Limb (tissue), 2 donors: ENCODE results near the gene TRIM25.
"Not testable (repeated sequence)": the region's sequence is repeated elsewhere in the genome, so short reads cannot be mapped to it uniquely, and the experiment has no call there.

Experiments
- DNase-seq, 2 donors: peaks; one replicate each; pipeline ENCODE4 v3.0.0-alpha.2; 2016; ENCODE audit errors: extremely low spot score in 2 of 2

Gene TRIM25, protein sequence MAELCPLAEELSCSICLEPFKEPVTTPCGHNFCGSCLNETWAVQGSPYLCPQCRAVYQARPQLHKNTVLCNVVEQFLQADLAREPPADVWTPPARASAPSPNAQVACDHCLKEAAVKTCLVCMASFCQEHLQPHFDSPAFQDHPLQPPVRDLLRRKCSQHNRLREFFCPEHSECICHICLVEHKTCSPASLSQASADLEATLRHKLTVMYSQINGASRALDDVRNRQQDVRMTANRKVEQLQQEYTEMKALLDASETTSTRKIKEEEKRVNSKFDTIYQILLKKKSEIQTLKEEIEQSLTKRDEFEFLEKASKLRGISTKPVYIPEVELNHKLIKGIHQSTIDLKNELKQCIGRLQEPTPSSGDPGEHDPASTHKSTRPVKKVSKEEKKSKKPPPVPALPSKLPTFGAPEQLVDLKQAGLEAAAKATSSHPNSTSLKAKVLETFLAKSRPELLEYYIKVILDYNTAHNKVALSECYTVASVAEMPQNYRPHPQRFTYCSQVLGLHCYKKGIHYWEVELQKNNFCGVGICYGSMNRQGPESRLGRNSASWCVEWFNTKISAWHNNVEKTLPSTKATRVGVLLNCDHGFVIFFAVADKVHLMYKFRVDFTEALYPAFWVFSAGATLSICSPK

DNA sequence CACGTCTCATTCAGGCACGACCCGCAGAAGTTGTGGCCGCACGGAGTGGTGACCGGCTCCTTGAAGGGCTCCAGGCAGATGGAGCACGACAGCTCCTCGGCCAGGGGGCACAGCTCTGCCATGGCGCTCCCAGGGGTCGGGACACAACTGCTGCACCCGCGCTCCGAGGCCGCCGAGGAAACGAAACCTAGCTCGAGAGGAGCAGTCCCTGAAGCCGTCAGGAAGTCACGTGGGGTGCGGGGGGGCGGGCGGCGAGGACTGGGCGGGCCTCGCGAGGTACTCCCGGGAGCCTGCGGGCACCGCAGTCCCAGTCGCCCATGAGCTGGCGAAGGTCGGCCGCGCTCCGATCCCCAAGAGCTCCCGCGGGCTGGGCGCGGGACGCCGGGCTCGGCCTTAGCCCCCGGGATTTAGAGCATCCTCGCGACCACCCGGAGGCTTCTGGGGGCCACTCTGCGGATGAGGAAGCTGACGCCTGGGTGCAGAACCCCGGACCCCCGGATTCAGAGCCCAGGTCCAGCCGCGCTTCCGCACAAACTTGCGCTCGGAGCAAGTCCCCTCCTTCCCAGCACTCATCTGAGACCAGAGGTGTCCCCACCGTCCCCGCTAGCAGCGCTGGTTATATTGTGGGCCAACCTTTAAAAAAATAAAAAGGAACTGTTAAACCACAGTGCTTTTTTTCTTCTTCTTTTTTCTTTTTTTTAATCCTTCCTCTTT, at the start of gene TRIM25:
TSS of gene TRIM25 (minus strand) at position 183 of the 714 bp plus-strand sequence. CDS start at position 122, 61 bp downstream.
- DNase-seq: peak; percentile 51 to 88

DNA sequence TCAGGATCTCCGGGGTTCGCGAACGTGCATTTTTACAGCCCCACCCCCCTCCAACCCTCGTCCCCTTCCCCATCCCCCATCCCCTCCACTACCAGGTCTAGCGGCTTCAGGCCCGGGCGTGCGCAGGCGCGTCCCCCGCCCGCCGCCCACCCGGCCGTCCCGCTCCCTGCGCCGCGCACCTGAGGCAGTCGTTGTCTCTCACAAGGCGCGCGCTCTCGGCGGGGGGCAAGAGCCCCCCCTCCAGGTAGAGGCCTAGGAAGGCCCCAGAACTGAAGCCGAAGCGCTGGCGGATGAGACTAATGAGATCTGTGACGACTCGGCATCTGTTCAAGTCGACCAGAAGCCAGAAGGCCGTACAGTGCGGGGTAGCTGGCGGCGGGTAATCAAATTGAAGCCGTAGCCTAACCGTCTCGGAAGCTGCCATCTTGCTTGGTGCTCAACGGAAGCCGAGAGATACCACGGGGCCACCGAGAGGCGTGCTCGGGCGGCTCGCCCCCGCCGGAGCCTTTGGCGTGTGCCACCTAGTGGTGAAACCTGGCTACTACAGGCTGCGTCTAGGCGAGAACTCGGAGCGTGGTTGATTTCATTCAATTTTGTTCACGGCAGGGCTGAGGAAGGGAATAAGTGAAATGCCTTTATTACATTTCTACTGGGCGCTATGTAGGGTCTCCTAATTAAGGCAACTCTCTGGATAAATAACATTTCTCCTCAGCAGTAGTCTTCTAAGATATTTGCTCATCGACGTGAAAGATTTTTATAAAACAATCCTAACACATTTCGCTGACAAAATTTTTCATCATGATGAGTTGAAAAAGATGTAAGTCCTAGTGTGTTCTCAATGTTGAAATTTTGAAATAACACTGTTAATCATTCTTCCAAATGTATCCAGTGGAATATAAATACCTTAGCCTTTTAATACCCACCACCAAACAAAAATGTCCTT, 47.0 kb upstream of the TRIM25 start, which contains the start of gene COIL:
TSS of gene COIL (minus strand) at position 455 of the 943 bp plus-strand sequence. CDS start at position 424, 31 bp downstream.
- DNase-seq: peak; percentile 91 to 95

DNA sequence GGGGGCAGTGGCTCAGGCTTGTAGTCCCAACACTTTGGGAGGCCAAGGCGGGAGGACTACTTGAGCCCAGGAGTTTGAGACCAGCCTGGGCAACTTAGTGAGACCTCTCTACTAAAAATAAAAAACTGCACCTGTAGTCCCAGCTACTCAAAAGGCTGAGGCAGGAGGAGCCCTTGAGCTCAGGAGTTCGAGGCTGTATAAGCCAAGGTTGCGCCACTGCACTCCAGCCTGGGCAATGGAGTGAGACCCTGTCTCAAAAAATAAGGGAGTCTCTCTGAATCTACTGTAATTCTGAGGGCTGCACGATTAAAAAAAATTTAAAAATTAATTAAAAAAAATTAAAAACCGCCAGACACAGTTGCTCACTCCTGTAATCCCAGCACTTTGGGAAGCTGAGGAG, 43.1 kb upstream of the TRIM25 start:
- DNase-seq: no peak

DNA sequence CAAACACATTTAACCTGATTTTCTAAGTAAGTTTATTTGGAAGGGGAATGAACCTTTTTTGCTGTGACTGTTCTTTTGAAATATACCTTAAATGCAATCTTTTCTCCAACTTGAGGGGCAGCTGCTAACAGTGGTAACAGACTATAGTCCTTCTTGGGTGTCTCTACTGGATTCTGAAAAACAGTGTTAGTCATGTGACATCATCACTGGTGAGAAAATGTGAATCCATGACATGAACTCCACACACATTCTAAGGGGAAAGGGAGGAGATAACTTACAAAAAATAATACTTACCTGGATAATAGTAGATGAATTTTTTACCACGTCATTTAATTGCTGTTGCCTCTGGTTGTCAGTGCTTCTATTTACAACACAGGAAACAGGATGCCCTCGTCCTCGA, 35.7 kb upstream of the TRIM25 start:
- DNase-seq: no peak

DNA sequence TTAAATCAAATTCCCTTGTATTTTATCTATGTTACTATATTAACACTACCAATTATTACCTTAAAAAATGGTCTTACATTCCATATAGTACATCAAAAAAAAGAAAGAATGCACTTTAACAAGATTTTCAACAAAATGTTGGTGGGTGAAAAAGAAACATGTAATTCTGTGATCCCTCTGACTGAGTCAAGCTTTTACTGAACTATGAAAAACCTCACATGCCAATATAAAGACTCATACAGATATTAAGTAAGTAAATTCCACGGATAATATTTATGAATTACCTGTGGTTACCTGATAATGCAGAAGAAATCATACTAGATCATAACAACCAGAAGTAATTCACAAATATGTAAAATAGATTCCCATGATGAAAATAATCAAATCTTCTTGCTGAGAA, 34.6 kb upstream of the TRIM25 start:
- DNase-seq: no peak

DNA sequence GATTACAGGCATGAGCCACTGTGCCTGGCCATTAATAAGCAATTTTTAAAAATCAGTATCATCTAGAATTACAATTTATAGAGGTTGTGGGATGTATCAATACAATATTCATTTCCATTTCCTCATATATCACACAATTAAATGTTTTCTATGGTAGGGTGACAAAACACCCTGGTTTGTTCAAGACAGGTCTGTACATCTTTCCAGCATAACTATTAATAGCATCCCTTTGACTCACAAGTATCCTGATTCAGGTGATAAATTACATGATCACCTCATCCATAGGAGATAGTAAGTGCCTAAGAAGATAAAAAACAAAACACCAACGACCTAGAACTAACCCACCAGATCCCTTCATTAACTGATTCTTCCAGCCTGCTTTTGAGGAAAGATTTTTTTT, 33.9 kb upstream of the TRIM25 start:
- DNase-seq: no peak

DNA sequence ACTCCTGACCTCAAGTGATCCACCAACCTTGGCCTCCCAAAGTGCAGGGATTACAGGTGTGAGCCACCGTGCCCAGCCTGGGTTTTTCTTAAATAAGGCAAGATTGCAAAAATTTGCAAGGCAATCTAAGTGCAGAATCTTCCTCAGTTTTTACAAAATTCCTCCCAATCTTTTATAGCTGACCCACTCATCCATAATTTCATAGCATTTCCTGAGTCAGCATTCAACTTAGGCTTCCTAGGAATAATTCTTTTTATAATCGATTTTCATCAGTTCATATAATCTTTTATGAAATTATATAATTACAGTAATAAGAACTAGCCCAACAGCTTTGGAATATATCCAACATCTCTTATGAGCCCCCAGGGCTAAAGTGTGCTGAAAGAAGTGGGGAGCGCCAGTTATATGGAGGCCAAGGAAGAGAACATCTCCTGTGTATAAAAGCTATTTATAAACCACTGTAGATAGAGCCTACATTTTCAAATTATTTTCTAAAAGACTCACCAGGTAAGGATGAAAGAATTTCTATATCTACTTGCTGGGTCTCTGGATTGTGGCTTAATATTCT, 32.2 kb upstream of the TRIM25 start:
- DNase-seq: no peak

DNA sequence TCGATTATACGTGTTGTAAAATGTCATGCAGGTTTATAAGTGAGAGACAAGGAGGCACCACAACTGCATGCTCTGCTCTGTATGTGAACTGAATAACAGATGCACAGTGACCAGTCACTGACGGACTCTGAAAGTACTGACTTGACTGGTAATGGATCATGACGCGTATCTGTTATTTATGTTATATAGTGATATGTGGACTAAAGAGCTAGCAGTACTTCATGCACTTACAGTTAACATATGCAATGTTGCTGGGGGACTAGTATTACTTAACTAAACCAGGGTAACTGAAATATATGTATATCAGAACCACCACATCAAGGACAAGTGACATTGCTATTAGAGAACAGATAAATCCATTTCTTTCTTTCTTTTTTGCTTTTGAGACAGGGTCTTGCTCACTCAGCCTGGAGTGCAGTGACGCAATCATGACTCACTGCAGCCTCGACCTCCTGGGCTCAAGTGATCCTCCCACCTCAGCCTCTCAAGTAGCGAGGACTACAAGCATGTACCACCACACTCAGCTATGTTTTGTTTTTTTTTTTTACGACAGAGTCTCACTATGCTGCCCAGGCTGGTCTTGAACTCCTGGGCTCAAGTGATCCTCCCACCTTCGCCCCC, 29.8 kb upstream of the TRIM25 start:
- no peak for DNase-seq

DNA sequence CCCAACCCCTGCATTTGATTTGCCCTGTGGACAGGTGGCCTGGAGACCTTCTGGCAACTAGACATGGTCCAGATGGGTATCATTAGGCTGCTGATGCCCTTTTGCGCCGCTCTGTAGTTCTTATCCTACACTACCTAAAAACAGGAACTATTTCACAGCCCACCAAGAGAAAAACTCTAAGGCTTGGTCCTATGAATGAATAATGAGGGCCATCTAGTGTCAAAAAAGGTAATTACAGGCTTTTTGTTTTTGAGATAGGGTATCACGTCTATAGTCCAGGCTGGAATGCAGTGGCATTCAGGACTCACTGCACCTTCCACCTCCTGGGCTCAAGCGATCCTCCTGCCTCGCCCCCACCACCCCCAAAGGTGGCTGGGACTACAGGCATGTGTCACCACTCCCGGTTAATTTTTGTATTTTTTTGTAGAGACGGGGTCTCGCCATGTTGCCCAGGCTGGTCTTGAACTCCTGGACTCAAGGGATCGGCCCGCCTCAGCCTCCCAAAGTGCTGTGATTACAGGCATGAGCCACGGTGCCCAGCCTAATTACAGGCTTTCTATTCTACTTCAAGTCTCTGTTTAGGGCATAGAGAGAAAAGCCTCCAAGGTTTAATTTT, 26.1 kb upstream of the TRIM25 start:
- DNase-seq: peak in 1 of 2 donors; percentile 54

DNA sequence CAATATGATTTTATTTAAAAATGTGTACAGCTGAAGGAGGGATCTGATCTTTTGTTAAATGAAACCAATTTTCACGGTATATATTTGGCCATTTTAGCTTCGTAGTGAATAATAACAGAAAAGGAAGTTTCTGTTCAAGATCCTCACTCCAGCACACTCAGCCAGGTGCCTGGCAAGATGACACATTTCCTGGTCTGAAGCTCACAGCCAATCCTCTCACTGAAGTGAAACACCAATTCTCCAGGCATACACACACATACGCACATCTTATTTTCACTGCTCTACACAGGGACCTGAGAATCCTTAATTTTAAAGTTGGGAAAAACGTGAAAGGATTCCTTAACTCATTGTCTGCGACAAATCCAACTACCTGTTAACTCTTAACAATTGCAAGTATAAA, 24.4 kb upstream of the TRIM25 start:
- not testable (repeated sequence) for DNase-seq

DNA sequence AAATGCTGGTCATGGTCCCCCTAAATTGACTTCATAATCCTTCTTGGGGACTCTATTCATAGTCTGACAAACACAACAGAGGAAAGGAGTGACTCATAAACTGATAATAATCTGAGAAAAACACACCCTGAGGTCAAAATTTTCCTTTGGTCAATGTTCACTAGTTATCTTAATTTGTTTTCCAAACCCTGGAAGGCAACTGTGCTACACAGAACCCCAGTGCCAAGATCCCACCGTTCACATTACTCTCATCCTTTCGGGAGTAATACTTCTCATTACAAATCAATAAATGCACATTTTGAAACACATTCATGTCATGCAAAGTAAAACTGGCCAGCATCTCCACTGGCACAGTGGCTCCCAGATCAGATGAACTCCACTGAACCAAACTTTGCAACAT, 23.8 kb upstream of the TRIM25 start:
- no peak for DNase-seq

DNA sequence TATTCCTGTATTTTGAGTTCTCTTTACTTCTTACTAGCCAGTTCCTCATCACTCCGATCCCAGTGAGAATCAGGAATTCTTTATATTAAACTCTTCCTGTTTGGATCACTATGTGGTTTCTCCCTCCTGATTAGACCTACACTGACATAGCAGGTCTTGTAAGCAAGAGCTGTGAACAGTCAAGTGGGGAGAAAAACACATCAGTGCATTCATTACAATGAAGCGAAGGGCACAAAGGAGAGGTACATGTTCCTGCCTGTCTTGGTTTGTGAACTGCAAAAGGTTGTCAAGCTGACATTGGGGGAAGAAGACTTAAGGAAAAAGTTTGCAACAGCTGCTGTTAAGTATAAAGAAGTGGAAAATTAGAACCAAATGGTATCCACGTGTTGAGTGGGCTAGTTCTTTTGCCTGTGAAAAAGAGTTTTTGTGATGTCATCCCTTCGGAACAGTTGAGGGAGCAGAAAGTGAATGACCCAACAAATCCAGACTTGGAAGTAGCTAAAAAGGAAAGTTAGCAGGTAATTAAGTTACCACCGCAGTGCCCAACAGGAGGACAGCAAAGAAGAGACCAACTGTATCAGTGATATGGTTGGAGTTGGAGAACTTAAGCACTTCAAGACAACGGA, 23.0 kb upstream of the TRIM25 start:
- no peak for DNase-seq

DNA sequence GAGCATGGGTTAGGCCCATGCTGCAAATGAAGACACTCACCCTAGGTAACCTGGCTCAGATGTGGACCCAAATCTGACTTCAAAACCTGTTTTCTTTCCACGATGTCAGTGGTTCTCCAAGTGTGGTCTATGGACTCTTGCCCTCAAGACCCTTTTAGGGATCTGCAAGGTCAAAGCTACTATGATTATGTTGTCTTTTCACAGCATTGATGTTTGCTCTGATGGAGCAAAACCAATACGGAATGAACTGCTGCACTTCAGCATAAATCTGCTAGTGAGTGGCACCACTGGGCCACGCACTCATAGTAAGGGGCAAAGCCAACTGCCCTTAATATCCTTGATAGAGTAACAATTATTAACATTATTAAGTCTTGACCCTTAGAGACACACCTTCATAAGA, 21.6 kb upstream of the TRIM25 start:
- DNase-seq: no peak

DNA sequence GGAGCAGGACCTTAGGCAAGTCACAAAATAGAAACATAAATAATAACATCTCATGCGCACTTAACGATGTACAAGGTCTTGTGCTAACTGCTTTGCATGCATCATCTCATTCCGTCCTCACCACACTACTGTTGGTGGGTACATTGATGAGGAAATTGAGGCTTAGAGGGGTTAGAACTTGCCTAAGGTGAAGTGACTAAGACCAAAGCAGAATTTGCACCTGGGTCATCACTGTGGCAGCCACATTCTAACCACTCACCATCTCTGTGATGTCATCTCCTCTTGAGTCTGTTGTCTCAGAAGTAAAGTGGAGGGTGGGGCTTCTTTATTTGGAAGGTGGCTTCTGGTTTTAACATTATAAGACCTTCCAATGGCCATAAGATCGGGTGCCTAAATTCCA, 20.4 kb upstream of the TRIM25 start:
- no peak for DNase-seq

DNA sequence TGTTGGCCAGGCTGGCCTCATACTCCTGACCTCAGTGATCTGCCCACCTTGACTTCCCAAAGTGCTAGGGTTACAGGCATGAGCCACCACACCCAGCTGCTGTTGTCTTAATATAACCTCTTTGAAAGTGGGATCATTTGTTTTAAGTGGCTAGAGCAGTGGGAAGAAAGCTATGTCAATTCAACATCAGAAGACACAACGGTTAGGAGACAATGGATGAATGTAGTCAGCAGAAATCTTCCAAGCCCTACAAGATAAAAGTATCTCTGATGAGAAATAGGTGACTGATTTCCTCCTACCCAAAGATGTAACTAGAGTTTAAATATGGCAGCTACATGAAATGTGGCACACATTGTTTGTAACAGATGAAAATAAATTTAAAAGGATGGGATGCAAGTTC, 20.0 kb upstream of the TRIM25 start:
- DNase-seq: no peak

DNA sequence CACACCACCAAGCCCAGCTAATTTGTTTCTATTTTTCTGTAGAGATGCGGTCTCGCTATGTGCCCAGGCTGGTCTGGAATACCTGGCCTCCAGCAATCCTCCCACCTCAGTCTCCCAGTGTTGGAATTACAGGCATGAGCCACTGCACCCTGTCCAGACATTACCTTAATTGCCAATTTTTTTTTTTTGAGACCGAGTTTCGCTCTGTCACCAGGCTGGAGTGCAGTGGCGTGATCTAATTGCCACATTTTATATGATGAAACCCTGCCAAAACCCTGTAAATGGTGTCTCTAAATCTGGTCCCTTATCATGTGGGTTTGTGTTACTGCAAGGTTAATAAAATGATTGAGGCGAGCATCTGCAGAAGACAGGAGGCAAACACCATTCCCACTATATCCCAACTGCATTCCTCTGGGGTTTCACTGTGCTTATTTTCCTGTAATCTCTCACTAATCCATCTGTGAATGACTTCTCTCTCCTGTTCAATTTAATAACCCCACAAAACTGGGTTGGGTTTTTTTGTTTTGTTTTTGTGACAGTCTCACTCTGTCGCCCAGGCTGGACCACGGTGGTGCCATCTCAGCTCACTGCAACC, 19.4 kb upstream of the TRIM25 start:
- no peak for DNase-seq

DNA sequence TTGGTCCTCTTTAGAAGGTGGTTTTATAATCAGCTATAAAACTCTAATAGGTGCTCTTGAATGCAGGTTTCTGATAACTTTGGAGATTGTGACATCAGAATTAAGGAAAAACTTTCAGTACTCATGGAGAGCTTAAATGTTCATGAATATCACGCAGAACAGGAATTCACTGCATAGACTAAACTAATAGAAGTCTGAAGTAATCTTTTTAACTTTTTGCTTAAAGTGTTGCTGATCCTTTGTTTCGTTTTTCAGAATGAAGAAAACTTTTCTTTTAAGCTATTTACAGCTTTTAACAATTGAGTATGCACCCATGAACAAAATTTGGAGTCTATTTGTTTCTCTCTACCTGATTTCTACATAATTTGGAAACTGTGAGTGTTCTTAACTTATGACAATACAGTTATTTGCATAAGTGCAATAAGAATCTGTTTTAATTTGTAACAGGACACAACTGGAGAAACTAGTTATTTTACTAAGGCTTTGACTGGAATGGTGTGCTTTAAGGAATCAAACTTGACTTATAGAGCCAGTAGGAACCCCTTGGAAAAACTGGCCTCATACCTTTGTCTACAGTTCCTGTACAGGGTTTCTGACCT, 17.0 kb upstream of the TRIM25 start:
- no peak for DNase-seq

DNA sequence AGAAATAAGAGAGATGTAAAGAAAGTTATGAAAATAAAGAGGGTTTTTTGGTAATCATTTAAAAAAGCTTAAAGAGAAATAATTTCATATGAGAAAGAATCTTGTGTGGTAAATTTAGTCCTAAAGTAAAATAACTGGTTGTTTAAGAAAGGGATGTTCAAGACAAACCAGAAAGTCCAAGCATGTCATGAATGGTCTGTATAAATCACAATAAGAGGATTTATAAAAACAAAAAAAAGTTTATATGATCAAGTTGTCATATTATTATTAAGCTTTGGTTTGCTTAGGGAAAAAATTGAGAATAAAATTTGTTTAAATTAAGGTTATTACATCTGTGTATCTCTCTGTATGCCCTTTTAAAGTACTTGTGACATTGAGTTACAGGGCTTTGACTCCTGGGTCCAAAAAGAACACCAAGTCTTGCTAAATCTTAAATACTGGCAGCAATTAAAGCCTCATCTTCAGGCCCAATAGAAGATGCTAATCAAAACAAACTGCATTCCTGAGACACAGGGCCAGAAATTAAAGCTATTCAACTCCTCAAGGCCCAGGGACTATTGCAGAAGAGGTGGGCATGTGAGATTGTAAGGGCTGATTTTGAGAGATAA, 15.6 kb upstream of the TRIM25 start:
- DNase-seq: no peak
